ENCODE results near the gene RAB40B.

The RAB40B gene

GRCh38 chr17:82716203-82717010 is 17.9 kb upstream of the RAB40B start, which contains the start of gene FN3KRP:
FN3KRP (plus strand) TSS chr17:82716706; CDS start chr17:82716756, 50 bp downstream.
- DNase-seq (ENCODE audit: low read depth) = peak; percentile 92

- DNase-seq (ENCODE audit: low read depth) = no peak
These were observed 14.7 kb upstream of the RAB40B start for GRCh38 chr17:82713071-82713723.

- no peak for DNase-seq (ENCODE audit: low read depth)
These were observed 12.2 kb upstream of the RAB40B start for GRCh38 chr17:82710499-82711232.

GRCh38 chr17:82709676-82710498 is 11.4 kb upstream of the RAB40B start:
- DNase-seq (ENCODE audit: low read depth) = no peak

- DNase-seq (ENCODE audit: low read depth) = no peak
These were observed 10.7 kb upstream of the RAB40B start for GRCh38 chr17:82709024-82709675.

- DNase-seq (ENCODE audit: low read depth) = no peak
These were observed 7.3 kb upstream of the RAB40B start for GRCh38 chr17:82705756-82706155.

- no peak for DNase-seq (ENCODE audit: low read depth)
These were observed 6.4 kb upstream of the RAB40B start for GRCh38 chr17:82704886-82705285.

GRCh38 chr17:82703935-82704865 is 5.7 kb upstream of the RAB40B start:
- DNase-seq (ENCODE audit: low read depth) = no peak

- DNase-seq (ENCODE audit: low read depth) = no peak
These were observed 4.7 kb upstream of the RAB40B start for GRCh38 chr17:82703036-82703745.

GRCh38 chr17:82702231-82702927 is 3.9 kb upstream of the RAB40B start:
- no peak for DNase-seq (ENCODE audit: low read depth)

- no peak for DNase-seq (ENCODE audit: low read depth)
These were observed 1.1 kb upstream of the RAB40B start for GRCh38 chr17:82699551-82699950.

- DNase-seq (ENCODE audit: low read depth) = no peak
These were observed 510 bp upstream of the RAB40B start for GRCh38 chr17:82698974-82699442.

- no peak for DNase-seq (ENCODE audit: low read depth)
These were observed 762 bp downstream of the RAB40B start for GRCh38 chr17:82697808-82698064.

- DNase-seq (ENCODE audit: low read depth) = no peak
These were observed 1.3 kb downstream of the RAB40B start for GRCh38 chr17:82696916-82697807.

- DNase-seq (ENCODE audit: low read depth) = no peak
These were observed 2.2 kb downstream of the RAB40B start for GRCh38 chr17:82696259-82696658.

- DNase-seq (ENCODE audit: low read depth) = no peak
These were observed 3.9 kb downstream of the RAB40B start for GRCh38 chr17:82694647-82695046.

GRCh38 chr17:82693168-82693867 is 5.2 kb downstream of the RAB40B start:
- DNase-seq (ENCODE audit: low read depth) = no peak

All from activated T-cell treated with anti-CD3 and anti-CD28 coated beads for 24 hours (primary cell).